HL-60 (cell line): ENCODE data around the gene LAMA3.

ENCODE experiments used
- DNase-seq, 2 experiments: peaks; one replicate each; pipeline ENCODE4 v3.0.0-alpha.2; 2010 to 2020; ENCODE audit warnings: low read depth in 1 of 2, low spot score in 1 of 2
- H3K27ac ChIP-seq: fragments of 250-450 bp; sonication (Bioruptor Pico); replicated peaks from 2 replicates; pipeline ENCODE4 v1.5.1; 2020; ENCODE audit warnings: mild to moderate bottlenecking, moderate library complexity
- H3K27me3 ChIP-seq: fragments of 250-450 bp; sonication (Bioruptor Pico); 2 replicates; pipeline ENCODE4 v1.5.1; 2021; ENCODE audit warnings: mild to moderate bottlenecking, moderate library complexity; ENCODE audit not compliant: insufficient read depth, poor library complexity, severe bottlenecking
- H3K4me3 ChIP-seq: replicated peaks from 2 replicates; pipeline ENCODE4 v1.5.1; 2011; ENCODE audit warnings: mild to moderate bottlenecking, control low read depth, low read length; ENCODE audit not compliant: insufficient read depth
- GABPA ChIP-seq: IDR thresholded peaks from 2 replicates; pipeline ENCODE4 v1.6.1; 2012; ENCODE audit warnings: low read depth
- POLR2AphosphoS5 ChIP-seq: IDR thresholded peaks from 2 replicates; pipeline ENCODE4 v1.6.1; 2012; ENCODE audit warnings: low read depth
- SPI1 ChIP-seq: IDR thresholded peaks from 2 replicates; pipeline ENCODE4 v1.6.1; 2012; ENCODE audit warnings: low read depth, mild to moderate bottlenecking, borderline replicate concordance
- TF ChIP-seq, protein P1 (sequence below): IDR thresholded peaks from one replicate; pipeline ENCODE4 v1.5.1; 2011; ENCODE audit warnings: low read length, control low read depth, inconsistent platforms; ENCODE audit not compliant: insufficient read depth
- TF ChIP-seq, protein P2 (sequence below): IDR thresholded peaks from 2 replicates; pipeline ENCODE4 v1.6.1; 2012; ENCODE audit warnings: low read depth; ENCODE audit not compliant: insufficient replicate concordance

The LAMA3 gene

DNA sequence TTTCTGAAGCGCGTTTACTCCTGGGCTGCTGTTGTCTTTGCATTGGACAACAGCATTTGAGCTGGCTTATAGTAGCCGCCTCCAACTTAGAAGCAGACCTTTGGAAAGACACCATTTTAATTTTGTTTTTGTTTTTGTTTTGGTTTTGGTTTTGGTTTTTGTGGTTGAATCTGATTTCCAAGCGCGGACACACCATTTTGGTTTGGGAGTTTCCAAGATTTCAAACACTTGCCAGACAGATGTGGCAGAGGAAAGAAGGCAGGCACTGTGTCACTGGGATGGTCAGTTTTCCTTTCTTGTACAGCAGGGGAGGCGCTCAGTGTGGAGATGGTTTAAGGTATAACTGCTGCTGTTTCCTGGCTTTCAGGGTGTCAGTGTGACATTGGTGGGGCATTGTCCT, 126.8 kb downstream of the LAMA3 start:
- Histone ChIP-seq H3K27ac (no peak overlapping the region), H3K4me3 (no peak overlapping the region), H3K27me3 (no peaks in the 10 kb centered on the region)
- TF ChIP-seq, protein P1, sequence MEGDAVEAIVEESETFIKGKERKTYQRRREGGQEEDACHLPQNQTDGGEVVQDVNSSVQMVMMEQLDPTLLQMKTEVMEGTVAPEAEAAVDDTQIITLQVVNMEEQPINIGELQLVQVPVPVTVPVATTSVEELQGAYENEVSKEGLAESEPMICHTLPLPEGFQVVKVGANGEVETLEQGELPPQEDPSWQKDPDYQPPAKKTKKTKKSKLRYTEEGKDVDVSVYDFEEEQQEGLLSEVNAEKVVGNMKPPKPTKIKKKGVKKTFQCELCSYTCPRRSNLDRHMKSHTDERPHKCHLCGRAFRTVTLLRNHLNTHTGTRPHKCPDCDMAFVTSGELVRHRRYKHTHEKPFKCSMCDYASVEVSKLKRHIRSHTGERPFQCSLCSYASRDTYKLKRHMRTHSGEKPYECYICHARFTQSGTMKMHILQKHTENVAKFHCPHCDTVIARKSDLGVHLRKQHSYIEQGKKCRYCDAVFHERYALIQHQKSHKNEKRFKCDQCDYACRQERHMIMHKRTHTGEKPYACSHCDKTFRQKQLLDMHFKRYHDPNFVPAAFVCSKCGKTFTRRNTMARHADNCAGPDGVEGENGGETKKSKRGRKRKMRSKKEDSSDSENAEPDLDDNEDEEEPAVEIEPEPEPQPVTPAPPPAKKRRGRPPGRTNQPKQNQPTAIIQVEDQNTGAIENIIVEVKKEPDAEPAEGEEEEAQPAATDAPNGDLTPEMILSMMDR = no peak
- TF ChIP-seq GABPA = no peak
- no peak for TF ChIP-seq POLR2AphosphoS5
- TF ChIP-seq, protein P2, sequence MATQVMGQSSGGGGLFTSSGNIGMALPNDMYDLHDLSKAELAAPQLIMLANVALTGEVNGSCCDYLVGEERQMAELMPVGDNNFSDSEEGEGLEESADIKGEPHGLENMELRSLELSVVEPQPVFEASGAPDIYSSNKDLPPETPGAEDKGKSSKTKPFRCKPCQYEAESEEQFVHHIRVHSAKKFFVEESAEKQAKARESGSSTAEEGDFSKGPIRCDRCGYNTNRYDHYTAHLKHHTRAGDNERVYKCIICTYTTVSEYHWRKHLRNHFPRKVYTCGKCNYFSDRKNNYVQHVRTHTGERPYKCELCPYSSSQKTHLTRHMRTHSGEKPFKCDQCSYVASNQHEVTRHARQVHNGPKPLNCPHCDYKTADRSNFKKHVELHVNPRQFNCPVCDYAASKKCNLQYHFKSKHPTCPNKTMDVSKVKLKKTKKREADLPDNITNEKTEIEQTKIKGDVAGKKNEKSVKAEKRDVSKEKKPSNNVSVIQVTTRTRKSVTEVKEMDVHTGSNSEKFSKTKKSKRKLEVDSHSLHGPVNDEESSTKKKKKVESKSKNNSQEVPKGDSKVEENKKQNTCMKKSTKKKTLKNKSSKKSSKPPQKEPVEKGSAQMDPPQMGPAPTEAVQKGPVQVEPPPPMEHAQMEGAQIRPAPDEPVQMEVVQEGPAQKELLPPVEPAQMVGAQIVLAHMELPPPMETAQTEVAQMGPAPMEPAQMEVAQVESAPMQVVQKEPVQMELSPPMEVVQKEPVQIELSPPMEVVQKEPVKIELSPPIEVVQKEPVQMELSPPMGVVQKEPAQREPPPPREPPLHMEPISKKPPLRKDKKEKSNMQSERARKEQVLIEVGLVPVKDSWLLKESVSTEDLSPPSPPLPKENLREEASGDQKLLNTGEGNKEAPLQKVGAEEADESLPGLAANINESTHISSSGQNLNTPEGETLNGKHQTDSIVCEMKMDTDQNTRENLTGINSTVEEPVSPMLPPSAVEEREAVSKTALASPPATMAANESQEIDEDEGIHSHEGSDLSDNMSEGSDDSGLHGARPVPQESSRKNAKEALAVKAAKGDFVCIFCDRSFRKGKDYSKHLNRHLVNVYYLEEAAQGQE = no peak
- no peak for TF ChIP-seq SPI1
- no peak for DNase-seq

DNA sequence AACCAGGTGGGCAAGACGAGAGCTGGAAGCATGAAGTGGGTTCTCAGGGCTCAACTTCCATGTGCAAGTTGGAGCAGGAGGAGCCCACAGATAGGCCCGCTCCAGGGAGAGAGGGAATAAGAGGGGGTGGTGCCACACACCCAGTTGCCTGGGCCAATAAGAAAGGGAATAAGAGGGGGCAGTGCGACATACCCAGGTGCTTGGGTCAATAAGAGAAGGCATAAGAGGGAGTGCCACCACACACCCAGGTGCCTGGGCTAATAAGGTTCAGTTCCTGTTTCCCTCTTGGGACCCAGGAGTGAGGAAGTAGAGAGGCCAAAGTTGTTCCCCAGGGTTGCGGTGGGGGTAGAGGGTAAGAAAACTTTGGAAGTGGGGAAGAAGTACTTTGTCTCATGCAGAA, 127.5 kb downstream of the LAMA3 start:
- DNase-seq = peak in 1 of 2 experiments; percentile 36
- TF ChIP-seq, protein P1 = no peak
- TF ChIP-seq SPI1 = peak; percentile 86
- TF ChIP-seq, protein P2 = no peak

DNA sequence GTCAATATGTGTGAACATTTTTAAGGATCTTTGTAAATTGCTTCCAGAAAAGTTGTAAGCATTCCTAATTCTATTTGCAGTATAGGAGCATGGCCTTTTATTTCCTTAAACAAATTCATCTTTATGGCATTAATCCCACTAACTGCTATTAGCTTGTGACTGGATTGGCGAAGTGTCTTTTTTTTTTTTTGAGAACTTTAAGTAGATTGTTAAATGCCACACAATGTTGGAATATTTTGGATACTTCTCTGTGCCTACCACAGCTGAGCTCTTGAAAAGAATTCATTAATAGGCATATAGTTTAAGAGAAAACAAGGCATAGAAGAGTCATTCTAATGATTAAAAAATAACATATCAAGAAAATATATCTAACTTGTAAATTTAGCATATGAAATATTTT, 129.7 kb downstream of the LAMA3 start:
- H3K27ac ChIP-seq = no peak overlapping the region
- no peak for DNase-seq

More for the DNA sequence above, 127.5 kb downstream of the LAMA3 start:
- Histone ChIP-seq H3K4me3 (no peak overlapping the region), H3K27me3 (peaks cover under 1% of the 10 kb centered on the region), H3K27ac (no peak overlapping the region)

More for the DNA sequence above, 129.7 kb downstream of the LAMA3 start:
- Histone ChIP-seq H3K27me3 (peaks cover 5% of the 10 kb centered on the region), H3K4me3 (no peak overlapping the region)
- TF ChIP-seq, protein P1 = no peak
- TF ChIP-seq GABPA (no peak), SPI1 (no peak), POLR2AphosphoS5 (no peak)
- TF ChIP-seq, protein P2 = no peak
